A673 (cell line): ENCODE data around the gene PIERCE2. TPM values are rescaled to one million over a fixed set of nuclear protein-coding genes. Genes with fewer than 3 reads are reported as not detected.
"Not testable (repeated sequence)": the region's sequence is repeated elsewhere in the genome, so short reads cannot be mapped to it uniquely, and the experiment has no call there.

Source experiments
- BruUV-seq: library from RNA; stranded (reverse); fragments of 400-500 nt; replicated peaks from 2 replicates; lab custom pipeline; 2021; lab: Mats Ljungman, UMichigan
- CTCF ChIA-PET: fragments of 300-600 bp; sonication (Branson Sonifier 250); formaldehyde crosslinking; loops from one replicate; lab custom pipeline; 2022; ENCODE audit warnings: antibody characterized with exemption; lab: Charles Lee
- POLR2A ChIA-PET: fragments of 300-600 bp; sonication (Branson Sonifier 250); formaldehyde crosslinking; loops from one replicate; lab custom pipeline; 2022; ENCODE audit warnings: antibody characterized with exemption; ENCODE audit not compliant: low non-redundant PET; lab: Charles Lee
- DNase-seq: peaks from one replicate; pipeline ENCODE4 v3.0.0-alpha.2; 2015; ENCODE audit warnings: low spot score
- H3K27ac ChIP-seq: fragments of 200-600 bp; sonication (generic); 2 replicates; pipeline ENCODE4 v1.5.1; 2016; ENCODE audit warnings: mixed run types, low read depth, mild to moderate bottlenecking, mixed read lengths, antibody characterized with exemption, low read length; ENCODE audit not compliant: poor library complexity, severe bottlenecking
- H3K27me3 ChIP-seq: fragments of 200-600 bp; sonication (generic); replicated peaks from 2 replicates; pipeline ENCODE4 v1.6.1; 2017; ENCODE audit warnings: mixed run types, low read depth, mild to moderate bottlenecking, mixed read lengths, antibody characterized with exemption, low read length; ENCODE audit not compliant: insufficient read depth, poor library complexity
- H3K36me3 ChIP-seq: fragments of 200-600 bp; sonication (generic); 2 replicates; pipeline ENCODE4 v1.6.1; 2016; ENCODE audit warnings: mixed run types, mild to moderate bottlenecking, mixed read lengths, antibody characterized with exemption, low read length; ENCODE audit not compliant: insufficient read depth, poor library complexity, severe bottlenecking
- H3K4me1 ChIP-seq: fragments of 200-600 bp; sonication (generic); 2 replicates; pipeline ENCODE4 v1.6.1; 2017; ENCODE audit warnings: mixed run types, mild to moderate bottlenecking, mixed read lengths, antibody characterized with exemption, low read length; ENCODE audit not compliant: insufficient read depth, poor library complexity, severe bottlenecking
- H3K4me3 ChIP-seq: fragments of 200-600 bp; sonication (generic); 2 replicates; pipeline ENCODE4 v1.5.1; 2016; ENCODE audit warnings: low read depth, mixed run types, mild to moderate bottlenecking, mixed read lengths, low read length; ENCODE audit not compliant: poor library complexity, severe bottlenecking
- H3K9me3 ChIP-seq: fragments of 200-600 bp; sonication (generic); 2 replicates; pipeline ENCODE4 v1.6.1; 2016; ENCODE audit warnings: mixed run types, low read depth, mild to moderate bottlenecking, mixed read lengths, antibody characterized with exemption, low read length; ENCODE audit not compliant: poor library complexity, severe bottlenecking
- EZH2 ChIP-seq: fragments of 200-600 bp; sonication (generic); IDR thresholded peaks from 2 replicates; pipeline ENCODE4 v1.6.1; 2017; ENCODE audit warnings: borderline replicate concordance, low read depth, mild to moderate bottlenecking, mixed read lengths, antibody characterized with exemption, low read length; ENCODE audit not compliant: poor library complexity, severe bottlenecking
- intact Hi-C: fragments of 100-400 bp; cut with micrococcal nuclease; formaldehyde crosslinking; loops from one replicate; pipeline ENCODE4 v1.10.0; 2022; ENCODE audit not compliant: unreplicated experiment
- total RNA-seq: library from RNA; stranded (reverse); gene quantifications from 2 replicates; pipeline ENCODE4 v1.2.3, GENCODE V29; 2021
- TF ChIP-seq, protein P1 (sequence below): fragments of 300-800, 200-600 bp; sonication (generic); conservative IDR thresholded peaks from 2 replicates; pipeline ENCODE4 v1.5.1; 2017; ENCODE audit warnings: low read depth, mild to moderate bottlenecking, antibody characterized with exemption, low read length, moderate library complexity, mixed read lengths

PIERCE2 gene
- total RNA-seq, 1 experiment from 2014 or later = 0.86 TPM

DNA sequence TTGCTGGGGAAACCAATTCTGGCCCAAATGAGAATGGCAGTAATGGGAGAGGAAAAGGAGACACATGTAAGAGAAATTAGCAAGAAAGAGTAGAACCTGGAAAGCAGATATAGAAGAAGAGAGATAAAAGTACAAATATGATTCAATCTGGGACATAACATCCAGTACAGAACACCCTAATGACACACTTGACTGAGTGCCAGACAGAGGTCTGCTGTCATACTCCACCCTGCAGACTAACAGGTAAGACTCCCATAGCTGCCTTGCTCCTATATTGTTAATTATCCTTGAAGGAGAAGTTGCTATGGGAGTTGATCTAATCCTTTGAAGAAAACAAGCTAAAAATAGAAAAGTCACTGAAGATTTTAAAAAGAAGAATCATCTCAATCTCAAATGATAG, 21.3 kb upstream of the PIERCE2 start:
- intact Hi-C loops = no loop called here
- CTCF ChIA-PET = no interaction called here
- no TSS peak for BruUV-seq
- POLR2A ChIA-PET = no interaction called here
- no peak for TF ChIP-seq EZH2
- DNase-seq = no peak
- H3K9me3 ChIP-seq = no peaks in the 10 kb centered on the region
- H3K4me1 ChIP-seq = no peaks in the 10 kb centered on the region
- no peaks in the 10 kb centered on the region for H3K36me3 ChIP-seq
- no peak overlapping the region for H3K4me3 ChIP-seq
- no peaks in the 10 kb centered on the region for H3K27me3 ChIP-seq
- no peak overlapping the region for H3K27ac ChIP-seq

DNA sequence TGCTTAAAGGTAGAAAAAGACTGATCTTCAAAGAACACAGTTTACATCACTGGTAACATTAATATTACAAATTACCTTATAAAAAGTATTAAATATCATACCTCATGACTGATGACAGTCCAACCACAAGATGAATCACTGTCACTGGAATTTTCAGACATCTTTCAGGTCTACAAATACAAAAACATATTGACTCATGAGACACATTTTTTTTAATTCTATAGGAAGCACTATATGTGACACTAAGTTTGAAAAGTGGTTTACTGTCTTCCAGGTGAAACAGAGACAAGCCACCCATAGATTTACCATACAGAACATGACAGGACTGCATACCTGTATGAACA, 19.1 kb upstream of the PIERCE2 start:
- H3K4me1 ChIP-seq = no peaks in the 10 kb centered on the region
- BruUV-seq = no TSS peak
- POLR2A ChIA-PET = no interaction called here
- TF ChIP-seq, protein P1, sequence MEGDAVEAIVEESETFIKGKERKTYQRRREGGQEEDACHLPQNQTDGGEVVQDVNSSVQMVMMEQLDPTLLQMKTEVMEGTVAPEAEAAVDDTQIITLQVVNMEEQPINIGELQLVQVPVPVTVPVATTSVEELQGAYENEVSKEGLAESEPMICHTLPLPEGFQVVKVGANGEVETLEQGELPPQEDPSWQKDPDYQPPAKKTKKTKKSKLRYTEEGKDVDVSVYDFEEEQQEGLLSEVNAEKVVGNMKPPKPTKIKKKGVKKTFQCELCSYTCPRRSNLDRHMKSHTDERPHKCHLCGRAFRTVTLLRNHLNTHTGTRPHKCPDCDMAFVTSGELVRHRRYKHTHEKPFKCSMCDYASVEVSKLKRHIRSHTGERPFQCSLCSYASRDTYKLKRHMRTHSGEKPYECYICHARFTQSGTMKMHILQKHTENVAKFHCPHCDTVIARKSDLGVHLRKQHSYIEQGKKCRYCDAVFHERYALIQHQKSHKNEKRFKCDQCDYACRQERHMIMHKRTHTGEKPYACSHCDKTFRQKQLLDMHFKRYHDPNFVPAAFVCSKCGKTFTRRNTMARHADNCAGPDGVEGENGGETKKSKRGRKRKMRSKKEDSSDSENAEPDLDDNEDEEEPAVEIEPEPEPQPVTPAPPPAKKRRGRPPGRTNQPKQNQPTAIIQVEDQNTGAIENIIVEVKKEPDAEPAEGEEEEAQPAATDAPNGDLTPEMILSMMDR = no peak
- TF ChIP-seq EZH2 = no peak
- H3K4me3 ChIP-seq = no peak overlapping the region
- H3K27me3 ChIP-seq = no peaks in the 10 kb centered on the region
- no peak for DNase-seq
- H3K27ac ChIP-seq = no peak overlapping the region
- H3K9me3 ChIP-seq = no peaks in the 10 kb centered on the region
- CTCF ChIA-PET = no interaction called here
- intact Hi-C loops = no loop called here
- H3K36me3 ChIP-seq = no peaks in the 10 kb centered on the region

DNA sequence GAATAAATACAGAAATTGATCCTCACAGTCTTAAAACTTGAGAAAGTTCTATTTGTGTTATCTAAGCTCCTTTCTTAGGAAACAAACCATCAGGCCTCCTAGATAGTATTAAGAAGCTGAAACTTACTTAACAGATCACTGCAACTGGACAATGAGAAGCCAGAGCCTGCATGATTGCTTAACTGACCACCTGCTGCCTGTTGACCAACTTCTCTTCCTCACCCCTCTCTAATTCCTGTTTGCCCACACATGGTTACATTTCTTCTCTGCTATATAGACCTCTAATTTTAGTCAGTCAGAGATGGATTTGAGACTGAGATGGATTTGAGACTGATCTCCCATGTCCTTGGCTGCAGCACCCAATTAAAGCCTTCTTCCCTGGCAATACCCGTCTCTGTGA, 13.6 kb upstream of the PIERCE2 start:
- TF ChIP-seq, protein P1 = no peak
- TF ChIP-seq EZH2 = no peak
- peak; percentile 3 for DNase-seq
- CTCF ChIA-PET = no interaction called here
- H3K4me3 ChIP-seq = no peak overlapping the region
- H3K4me1 ChIP-seq = no peaks in the 10 kb centered on the region
- no TSS peak for BruUV-seq
- intact Hi-C loops = no loop called here
- POLR2A ChIA-PET = no interaction called here
- H3K27ac ChIP-seq = no peak overlapping the region
- H3K36me3 ChIP-seq = no peaks in the 10 kb centered on the region
- H3K9me3 ChIP-seq = no peaks in the 10 kb centered on the region
- no peaks in the 10 kb centered on the region for H3K27me3 ChIP-seq

DNA sequence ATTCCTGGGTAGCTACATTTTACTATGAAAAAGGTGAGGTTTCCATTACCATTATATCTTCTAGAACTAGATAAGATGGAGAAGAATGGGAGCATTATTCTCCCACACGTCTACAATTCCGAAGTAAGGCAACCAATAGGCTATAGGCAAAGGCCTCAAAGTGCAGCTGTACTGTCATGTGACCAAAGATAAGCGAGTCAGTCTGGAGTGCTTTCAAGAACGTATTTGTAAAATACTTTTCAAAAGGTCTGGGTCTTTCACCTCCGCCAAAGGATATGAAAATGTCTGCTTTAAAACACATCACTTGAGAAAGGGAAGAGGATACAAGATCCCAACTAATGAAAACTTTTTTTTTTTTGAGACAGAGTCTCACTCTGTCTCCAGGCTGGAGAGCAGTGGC, 10.1 kb upstream of the PIERCE2 start:
- no peak for DNase-seq
- CTCF ChIA-PET = no interaction called here
- Histone ChIP-seq H3K36me3 (no peaks in the 10 kb centered on the region), H3K9me3 (no peaks in the 10 kb centered on the region), H3K27ac (no peak overlapping the region), H3K4me1 (peaks cover 20% of the 10 kb centered on the region), H3K27me3 (no peaks in the 10 kb centered on the region), H3K4me3 (no peak overlapping the region)
- no TSS peak for BruUV-seq
- intact Hi-C loops = no loop called here
- POLR2A ChIA-PET = no interaction called here
- no peak for TF ChIP-seq EZH2
- TF ChIP-seq, protein P1 = no peak

DNA sequence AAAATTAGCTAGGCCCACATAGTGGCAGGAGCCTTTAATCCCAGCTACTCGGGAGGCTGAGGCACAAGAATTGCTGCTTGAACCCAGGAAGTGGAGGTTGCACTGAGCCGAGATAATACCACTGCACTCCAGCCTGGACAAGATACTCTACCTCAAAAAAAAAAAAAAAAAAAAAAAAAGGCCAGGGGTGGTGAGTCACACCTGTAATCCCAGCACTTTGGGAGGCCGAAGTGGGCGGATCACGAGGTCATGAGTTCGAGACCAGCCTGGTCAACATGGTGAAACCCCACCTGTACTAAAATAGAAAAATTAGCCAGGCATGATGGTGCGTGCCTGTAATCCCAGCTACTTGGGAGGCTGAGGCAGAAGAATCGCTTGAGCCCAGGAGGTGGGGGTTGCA, 8.2 kb upstream of the PIERCE2 start:
- DNase-seq, CTCF ChIA-PET, intact Hi-C loops, H3K36me3 ChIP-seq, POLR2A ChIA-PET, H3K27ac ChIP-seq, BruUV-seq, H3K27me3 ChIP-seq, H3K4me3 ChIP-seq, H3K9me3 ChIP-seq: not testable (repeated sequence)
- H3K4me1 ChIP-seq = peaks cover 34% of the 10 kb centered on the region
